ENCODE data around the gene CHRNE.

The CHRNE gene

DNA sequence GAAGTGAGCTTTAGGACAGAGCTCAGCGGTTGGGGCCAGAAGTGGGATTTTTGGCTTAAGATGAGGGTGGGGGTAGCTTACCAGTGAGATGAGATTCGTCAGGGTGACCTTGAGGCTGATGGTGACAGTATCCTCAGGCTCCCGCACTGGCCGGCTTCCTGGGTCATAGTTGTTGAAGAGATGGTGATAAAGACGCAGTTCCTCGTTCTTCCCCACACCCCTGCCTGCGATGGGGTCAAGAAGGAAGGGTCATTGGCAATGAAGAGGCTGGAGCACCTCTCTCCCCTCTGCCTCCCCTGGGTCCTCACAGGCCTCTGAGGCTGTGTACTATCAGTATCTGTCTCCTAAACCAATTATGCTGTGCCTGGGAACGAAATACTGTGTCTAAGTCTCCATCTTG is 358 bp downstream of the CHRNE start:
- Histone ChIP-seq H3K79me2 (ENCODE audit: insufficient read depth, low read depth) (no peaks in the 10 kb centered on the region), H3K27me3 (ENCODE audit: insufficient read depth, low read depth) (no peaks in the 10 kb centered on the region), H3K27ac (no peak overlapping the region), H3K4me2 (no peak overlapping the region), H3K4me3 (IDR thresholded peaks at IDR 0.05; ENCODE audit: insufficient read depth, low read depth, low read length) (no peak overlapping the region), H4K20me1 (ENCODE audit: insufficient read depth) (no peaks in the 10 kb centered on the region), H3K36me3 (ENCODE audit: insufficient read depth) (no peaks in the 10 kb centered on the region), H3K4me1 (ENCODE audit: low read depth, poor library complexity, severe bottlenecking) (peaks cover 4% of the 10 kb centered on the region), H2AFZ (ENCODE audit: low read depth) (no peak overlapping the region), H3K9ac (no peak overlapping the region)
- TF ChIP-seq, protein P1, sequence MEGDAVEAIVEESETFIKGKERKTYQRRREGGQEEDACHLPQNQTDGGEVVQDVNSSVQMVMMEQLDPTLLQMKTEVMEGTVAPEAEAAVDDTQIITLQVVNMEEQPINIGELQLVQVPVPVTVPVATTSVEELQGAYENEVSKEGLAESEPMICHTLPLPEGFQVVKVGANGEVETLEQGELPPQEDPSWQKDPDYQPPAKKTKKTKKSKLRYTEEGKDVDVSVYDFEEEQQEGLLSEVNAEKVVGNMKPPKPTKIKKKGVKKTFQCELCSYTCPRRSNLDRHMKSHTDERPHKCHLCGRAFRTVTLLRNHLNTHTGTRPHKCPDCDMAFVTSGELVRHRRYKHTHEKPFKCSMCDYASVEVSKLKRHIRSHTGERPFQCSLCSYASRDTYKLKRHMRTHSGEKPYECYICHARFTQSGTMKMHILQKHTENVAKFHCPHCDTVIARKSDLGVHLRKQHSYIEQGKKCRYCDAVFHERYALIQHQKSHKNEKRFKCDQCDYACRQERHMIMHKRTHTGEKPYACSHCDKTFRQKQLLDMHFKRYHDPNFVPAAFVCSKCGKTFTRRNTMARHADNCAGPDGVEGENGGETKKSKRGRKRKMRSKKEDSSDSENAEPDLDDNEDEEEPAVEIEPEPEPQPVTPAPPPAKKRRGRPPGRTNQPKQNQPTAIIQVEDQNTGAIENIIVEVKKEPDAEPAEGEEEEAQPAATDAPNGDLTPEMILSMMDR (conservative IDR thresholded peaks at IDR 0.05; ENCODE audit: low read depth, low read length): no peak

DNA sequence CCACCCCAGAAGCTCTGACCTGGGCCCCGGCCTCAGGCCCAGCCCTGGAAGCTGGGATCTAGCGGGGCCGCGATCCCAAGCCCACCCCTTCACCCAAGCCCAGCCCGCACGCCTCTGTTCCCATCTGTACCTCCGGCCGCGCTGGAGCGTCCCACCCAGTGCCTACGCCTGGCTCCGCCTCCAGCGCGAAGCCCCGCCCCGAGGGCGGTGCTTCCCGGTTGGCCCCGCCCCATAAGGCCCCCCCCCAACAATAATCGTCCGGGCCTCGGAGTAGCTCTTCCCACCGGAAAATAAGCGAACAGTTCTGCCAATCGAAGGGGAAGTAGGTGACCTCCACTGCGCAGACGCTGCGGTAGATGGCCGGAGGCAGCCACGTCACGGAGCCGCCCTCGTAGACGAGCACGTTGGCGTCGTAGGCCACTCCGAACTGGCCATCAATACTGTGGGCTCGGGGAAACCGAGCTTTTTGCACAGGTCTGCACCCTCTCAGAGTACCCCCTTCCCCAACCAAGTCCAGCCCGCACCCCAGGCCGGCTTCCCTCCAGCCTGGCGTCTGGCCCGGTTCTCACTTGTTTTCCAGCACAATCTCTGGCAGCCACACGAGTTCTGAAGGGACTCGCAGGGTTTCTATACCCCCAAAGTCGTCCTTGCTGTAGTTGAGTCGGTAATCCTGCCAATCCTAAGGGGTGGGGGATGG is 1.1 kb downstream of the CHRNE start:
- H3K27ac ChIP-seq: no peak overlapping the region
- TF ChIP-seq, protein P1 (conservative IDR thresholded peaks at IDR 0.05; ENCODE audit: low read depth, low read length): no peak

DNA sequence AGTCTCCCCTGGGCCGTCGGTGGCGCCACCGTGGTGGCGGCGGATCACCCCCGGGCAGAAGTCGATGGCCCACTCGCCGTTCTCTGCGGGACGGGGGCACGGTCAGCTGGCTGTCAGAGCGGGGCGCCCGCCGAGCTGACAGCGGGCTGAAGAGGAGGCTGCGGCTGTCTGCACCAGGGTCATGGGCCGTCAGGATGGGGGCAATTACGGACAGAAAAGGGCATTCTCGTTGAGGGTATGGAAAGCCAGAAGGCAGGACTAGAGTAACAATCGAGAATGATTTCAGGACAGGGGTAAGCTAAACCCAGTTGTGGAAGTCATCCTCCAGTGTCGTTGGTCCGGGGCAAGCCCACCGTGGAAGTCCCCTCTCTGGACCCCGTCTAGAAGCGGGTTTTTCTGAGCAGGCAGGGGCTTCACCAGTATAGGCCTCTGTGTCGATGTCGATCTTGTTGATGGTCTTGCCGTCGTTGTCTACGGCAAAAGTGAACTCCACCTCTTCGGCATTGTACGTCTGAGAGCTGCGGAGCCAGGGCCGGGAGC is 1.7 kb downstream of the CHRNE start:
- Histone ChIP-seq H2AFZ (ENCODE audit: low read depth) (no peak overlapping the region), H4K20me1 (ENCODE audit: insufficient read depth) (no peaks in the 10 kb centered on the region), H3K9ac (no peak overlapping the region), H3K4me1 (ENCODE audit: low read depth, poor library complexity, severe bottlenecking) (peaks cover 4% of the 10 kb centered on the region), H3K79me2 (ENCODE audit: insufficient read depth, low read depth) (no peaks in the 10 kb centered on the region), H3K36me3 (ENCODE audit: insufficient read depth) (no peaks in the 10 kb centered on the region), H3K4me2 (no peak overlapping the region), H3K4me3 (IDR thresholded peaks at IDR 0.05; ENCODE audit: insufficient read depth, low read depth, low read length) (no peak overlapping the region), H3K27ac (no peak overlapping the region), H3K27me3 (ENCODE audit: insufficient read depth, low read depth) (no peaks in the 10 kb centered on the region)
- TF ChIP-seq, protein P1 (conservative IDR thresholded peaks at IDR 0.05; ENCODE audit: low read depth, low read length): no peak

More for the DNA sequence above, 1.1 kb downstream of the CHRNE start:
- no peak overlapping the region for H2AFZ ChIP-seq (ENCODE audit: low read depth)
- H3K79me2 ChIP-seq (ENCODE audit: insufficient read depth, low read depth): no peaks in the 10 kb centered on the region
- no peak overlapping the region for H3K4me3 ChIP-seq (IDR thresholded peaks at IDR 0.05; ENCODE audit: insufficient read depth, low read depth, low read length)
- H3K27me3 ChIP-seq (ENCODE audit: insufficient read depth, low read depth): no peaks in the 10 kb centered on the region
- H4K20me1 ChIP-seq (ENCODE audit: insufficient read depth): no peaks in the 10 kb centered on the region
- no peaks in the 10 kb centered on the region for H3K36me3 ChIP-seq (ENCODE audit: insufficient read depth)
- H3K9ac ChIP-seq: no peak overlapping the region
- H3K4me1 ChIP-seq (ENCODE audit: low read depth, poor library complexity, severe bottlenecking): peaks cover 4% of the 10 kb centered on the region
- no peak overlapping the region for H3K4me2 ChIP-seq

DNA sequence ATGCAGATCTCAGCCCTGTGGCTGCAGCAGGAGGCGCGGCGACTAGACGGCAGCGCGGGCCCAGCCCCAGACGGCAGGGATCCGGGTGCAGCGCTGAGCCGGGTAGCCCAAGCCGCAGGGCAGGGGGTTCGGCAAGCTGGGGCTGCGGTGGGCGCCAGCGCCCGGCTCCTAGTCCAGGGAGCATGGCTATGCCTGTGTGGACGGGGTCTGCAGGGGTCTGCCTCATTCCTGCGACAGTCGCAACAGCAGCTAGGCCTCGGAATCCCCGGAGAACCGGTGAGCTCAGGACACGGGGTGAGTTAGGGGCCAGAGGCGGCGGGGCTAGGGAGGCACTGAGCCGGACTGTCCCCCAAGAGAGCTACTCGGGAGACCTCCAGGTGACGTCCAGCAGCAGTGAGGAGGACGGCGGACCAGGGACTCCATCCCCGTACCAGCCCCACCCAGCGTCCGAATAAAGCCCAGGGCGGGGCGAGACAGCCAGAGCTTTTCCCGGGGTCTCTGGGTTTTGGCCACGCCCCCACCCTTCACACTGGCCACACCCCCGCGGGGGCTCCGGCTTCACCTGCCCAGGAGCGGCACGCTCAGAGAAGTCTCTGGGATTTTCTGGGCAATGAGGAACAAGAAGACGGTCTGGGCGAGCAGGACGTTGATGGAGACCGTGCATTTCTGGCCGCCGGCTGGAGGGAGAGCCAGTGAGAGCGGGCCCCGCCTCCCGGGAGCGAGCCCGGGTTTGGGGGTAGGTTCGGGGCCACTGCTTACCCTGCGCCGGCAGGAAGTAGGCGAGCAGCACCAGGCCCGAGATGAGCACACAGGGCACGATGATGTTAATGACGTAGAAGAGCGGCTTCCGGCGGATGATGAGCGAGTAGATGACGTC is 2.4 kb downstream of the CHRNE start:
- Histone ChIP-seq H3K79me2 (ENCODE audit: insufficient read depth, low read depth) (no peaks in the 10 kb centered on the region), H3K27me3 (ENCODE audit: insufficient read depth, low read depth) (no peaks in the 10 kb centered on the region), H3K9ac (no peak overlapping the region), H3K4me3 (IDR thresholded peaks at IDR 0.05; ENCODE audit: insufficient read depth, low read depth, low read length) (no peak overlapping the region), H3K27ac (no peak overlapping the region), H2AFZ (ENCODE audit: low read depth) (no peak overlapping the region), H4K20me1 (ENCODE audit: insufficient read depth) (no peaks in the 10 kb centered on the region), H3K4me1 (ENCODE audit: low read depth, poor library complexity, severe bottlenecking) (peaks cover 4% of the 10 kb centered on the region), H3K36me3 (ENCODE audit: insufficient read depth) (no peaks in the 10 kb centered on the region), H3K4me2 (no peak overlapping the region)
- TF ChIP-seq, protein P1 (conservative IDR thresholded peaks at IDR 0.05; ENCODE audit: low read depth, low read length): no peak
